AG09319 (cell line): ENCODE data around the gene MAGI3.
"Not testable (repeated sequence)": the region's sequence is repeated elsewhere in the genome, so short reads cannot be mapped to it uniquely, and the experiment has no call there.

Experiments
- DNase-seq: peaks from one replicate; pipeline ENCODE4 v3.0.0-alpha.2; 2010; ENCODE audit warnings: low read depth; ENCODE audit errors: extremely low read depth
- CTCF ChIP-seq: IDR thresholded peaks from 2 replicates; pipeline ENCODE4 v1.5.1; 2011; ENCODE audit warnings: low read depth, mild to moderate bottlenecking, inconsistent platforms, low read length, moderate library complexity

MAGI3 gene

GRCh38 chr1:113479713-113480676 lies 89.7 kb downstream of the MAGI3 start:
- no peak for TF ChIP-seq CTCF
- no peak for DNase-seq

GRCh38 chr1:113485131-113485530 lies 94.8 kb downstream of the MAGI3 start:
- DNase-seq = not testable (repeated sequence)

GRCh38 chr1:113488576-113489177 lies 98.4 kb downstream of the MAGI3 start:
- no peak for TF ChIP-seq CTCF
- no peak for DNase-seq

GRCh38 chr1:113490384-113490783 lies 100.1 kb downstream of the MAGI3 start:
- no peak for DNase-seq
- no peak for TF ChIP-seq CTCF

GRCh38 chr1:113493533-113493932 lies 103.2 kb downstream of the MAGI3 start:
- DNase-seq = no peak
- no peak for TF ChIP-seq CTCF

- DNase-seq = no peak
- no peak for TF ChIP-seq CTCF
These were observed 115.0 kb downstream of the MAGI3 start for GRCh38 chr1:113505357-113505756.

- no peak for DNase-seq
- TF ChIP-seq CTCF = no peak
These were observed 117.4 kb downstream of the MAGI3 start for GRCh38 chr1:113507552-113508214.
